SK-N-SH treated with all-trans-retinoic acid at 6 μM for 48 hours (cell line): Measurements from ENCODE around the gene DTNA.

Experiments
- ARNTL ChIP-seq: fragments of 450-650 bp; formaldehyde crosslinking; IDR thresholded peaks from 2 replicates; pipeline ENCODE4 v1.5.0; 2020; ENCODE audit warnings: low read depth, mild to moderate bottlenecking, moderate library complexity, borderline replicate concordance
- CSDC2 ChIP-seq: fragments of 250-450 bp; sonication (Bioruptor Pico); IDR thresholded peaks from 2 replicates; pipeline ENCODE4 v1.5.0; 2020; ENCODE audit warnings: mild to moderate bottlenecking, moderate library complexity
- ISL1 ChIP-seq: fragments of 250-450 bp; sonication (Bioruptor Pico); IDR thresholded peaks from 2 replicates; pipeline ENCODE4 v2.1.2; 2022; ENCODE audit warnings: mild to moderate bottlenecking, moderate library complexity
- OSR1 ChIP-seq: fragments of 250-450 bp; sonication (Bioruptor Pico); IDR thresholded peaks from 2 replicates; pipeline ENCODE4 v1.8.0; 2022; ENCODE audit warnings: moderate library complexity, mild to moderate bottlenecking, inconsistent platforms
- PPARA ChIP-seq: fragments of 250-450 bp; sonication (Bioruptor Pico); IDR thresholded peaks from 2 replicates; pipeline ENCODE4 v1.5.0; 2020; ENCODE audit warnings: mild to moderate bottlenecking, borderline replicate concordance
- RARB ChIP-seq: fragments of 250-450 bp; sonication (Bioruptor Pico); IDR thresholded peaks from 2 replicates; pipeline ENCODE4 v1.8.0; 2021; ENCODE audit warnings: mild to moderate bottlenecking, moderate library complexity
- ZC3H10 ChIP-seq: fragments of 250-450 bp; sonication (Bioruptor Pico); IDR thresholded peaks from 2 replicates; pipeline ENCODE4 v1.5.1; 2021; ENCODE audit warnings: mild to moderate bottlenecking, moderate library complexity
- ZFP3 ChIP-seq: fragments of 250-450 bp; sonication (Bioruptor Pico); IDR thresholded peaks from 2 replicates; pipeline ENCODE4 v1.5.0; 2020; ENCODE audit warnings: mild to moderate bottlenecking, moderate library complexity
- ZNF70 ChIP-seq: fragments of 450-650 bp; formaldehyde crosslinking; IDR thresholded peaks from 2 replicates; pipeline ENCODE4 v1.5.0; 2020; ENCODE audit warnings: mild to moderate bottlenecking, moderate library complexity
- ZNF8 ChIP-seq: fragments of 450-650 bp; formaldehyde crosslinking; IDR thresholded peaks from 2 replicates; pipeline ENCODE4 v1.5.0; 2020; ENCODE audit warnings: mild to moderate bottlenecking, moderate library complexity
- TF ChIP-seq, protein P1 (sequence below): fragments of 250-450 bp; sonication (Bioruptor Pico); IDR thresholded peaks from 2 replicates; pipeline ENCODE4 v1.8.0; 2020; ENCODE audit warnings: mild to moderate bottlenecking, moderate library complexity, borderline replicate concordance
- TF ChIP-seq, protein P2 (sequence below): fragments of 250-450 bp; sonication (Bioruptor Pico); IDR thresholded peaks from 2 replicates; pipeline ENCODE4 v1.5.0; 2020; ENCODE audit warnings: mild to moderate bottlenecking, moderate library complexity
- TF ChIP-seq, protein P3 (sequence below): fragments of 250-450 bp; sonication (Bioruptor Pico); IDR thresholded peaks from 2 replicates; pipeline ENCODE4 v1.8.0; 2021; ENCODE audit warnings: low read depth, mild to moderate bottlenecking, moderate library complexity, borderline replicate concordance

DNA sequence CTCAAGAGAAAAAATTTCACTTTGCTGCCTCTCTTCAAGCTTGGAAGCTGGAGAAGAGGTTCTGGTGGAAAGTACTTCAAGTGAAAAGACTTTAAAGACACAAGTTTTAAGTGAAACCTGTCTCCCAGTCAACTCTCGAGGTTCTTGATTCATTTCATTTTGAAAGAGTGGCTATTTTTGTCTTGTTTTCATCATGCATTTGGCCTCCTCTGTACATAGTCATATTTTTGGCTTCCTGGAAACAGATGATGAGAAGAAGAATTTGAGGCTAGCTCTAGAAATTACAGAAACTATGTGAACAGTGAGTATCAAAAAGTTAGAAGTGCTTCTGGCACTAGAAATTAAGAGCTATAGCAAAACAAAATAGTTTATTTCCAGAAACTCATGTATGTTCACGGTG is 124.8 kb downstream of the DTNA start:
- no peak for TF ChIP-seq ZC3H10 (CRISPR knock-in tag)
- TF ChIP-seq OSR1 (CRISPR knock-in tag) = no peak
- TF ChIP-seq CSDC2 = no peak
- no peak for TF ChIP-seq ZFP3 (CRISPR knock-in tag)
- TF ChIP-seq, protein P1, sequence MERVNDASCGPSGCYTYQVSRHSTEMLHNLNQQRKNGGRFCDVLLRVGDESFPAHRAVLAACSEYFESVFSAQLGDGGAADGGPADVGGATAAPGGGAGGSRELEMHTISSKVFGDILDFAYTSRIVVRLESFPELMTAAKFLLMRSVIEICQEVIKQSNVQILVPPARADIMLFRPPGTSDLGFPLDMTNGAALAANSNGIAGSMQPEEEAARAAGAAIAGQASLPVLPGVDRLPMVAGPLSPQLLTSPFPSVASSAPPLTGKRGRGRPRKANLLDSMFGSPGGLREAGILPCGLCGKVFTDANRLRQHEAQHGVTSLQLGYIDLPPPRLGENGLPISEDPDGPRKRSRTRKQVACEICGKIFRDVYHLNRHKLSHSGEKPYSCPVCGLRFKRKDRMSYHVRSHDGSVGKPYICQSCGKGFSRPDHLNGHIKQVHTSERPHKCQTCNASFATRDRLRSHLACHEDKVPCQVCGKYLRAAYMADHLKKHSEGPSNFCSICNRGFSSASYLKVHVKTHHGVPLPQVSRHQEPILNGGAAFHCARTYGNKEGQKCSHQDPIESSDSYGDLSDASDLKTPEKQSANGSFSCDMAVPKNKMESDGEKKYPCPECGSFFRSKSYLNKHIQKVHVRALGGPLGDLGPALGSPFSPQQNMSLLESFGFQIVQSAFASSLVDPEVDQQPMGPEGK (CRISPR knock-in tag) = no peak
- TF ChIP-seq ZNF70 (CRISPR knock-in tag) = no peak
- TF ChIP-seq ZNF8 (CRISPR knock-in tag) = no peak
- TF ChIP-seq PPARA (CRISPR knock-in tag) = no peak
- TF ChIP-seq ARNTL (CRISPR knock-in tag) = no peak
- TF ChIP-seq, protein P2, sequence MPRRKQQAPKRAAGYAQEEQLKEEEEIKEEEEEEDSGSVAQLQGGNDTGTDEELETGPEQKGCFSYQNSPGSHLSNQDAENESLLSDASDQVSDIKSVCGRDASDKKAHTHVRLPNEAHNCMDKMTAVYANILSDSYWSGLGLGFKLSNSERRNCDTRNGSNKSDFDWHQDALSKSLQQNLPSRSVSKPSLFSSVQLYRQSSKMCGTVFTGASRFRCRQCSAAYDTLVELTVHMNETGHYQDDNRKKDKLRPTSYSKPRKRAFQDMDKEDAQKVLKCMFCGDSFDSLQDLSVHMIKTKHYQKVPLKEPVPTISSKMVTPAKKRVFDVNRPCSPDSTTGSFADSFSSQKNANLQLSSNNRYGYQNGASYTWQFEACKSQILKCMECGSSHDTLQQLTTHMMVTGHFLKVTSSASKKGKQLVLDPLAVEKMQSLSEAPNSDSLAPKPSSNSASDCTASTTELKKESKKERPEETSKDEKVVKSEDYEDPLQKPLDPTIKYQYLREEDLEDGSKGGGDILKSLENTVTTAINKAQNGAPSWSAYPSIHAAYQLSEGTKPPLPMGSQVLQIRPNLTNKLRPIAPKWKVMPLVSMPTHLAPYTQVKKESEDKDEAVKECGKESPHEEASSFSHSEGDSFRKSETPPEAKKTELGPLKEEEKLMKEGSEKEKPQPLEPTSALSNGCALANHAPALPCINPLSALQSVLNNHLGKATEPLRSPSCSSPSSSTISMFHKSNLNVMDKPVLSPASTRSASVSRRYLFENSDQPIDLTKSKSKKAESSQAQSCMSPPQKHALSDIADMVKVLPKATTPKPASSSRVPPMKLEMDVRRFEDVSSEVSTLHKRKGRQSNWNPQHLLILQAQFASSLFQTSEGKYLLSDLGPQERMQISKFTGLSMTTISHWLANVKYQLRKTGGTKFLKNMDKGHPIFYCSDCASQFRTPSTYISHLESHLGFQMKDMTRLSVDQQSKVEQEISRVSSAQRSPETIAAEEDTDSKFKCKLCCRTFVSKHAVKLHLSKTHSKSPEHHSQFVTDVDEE = no peak
- no peak for TF ChIP-seq RARB (CRISPR knock-in tag)
- no peak for TF ChIP-seq ISL1 (CRISPR knock-in tag)
- TF ChIP-seq, protein P3, sequence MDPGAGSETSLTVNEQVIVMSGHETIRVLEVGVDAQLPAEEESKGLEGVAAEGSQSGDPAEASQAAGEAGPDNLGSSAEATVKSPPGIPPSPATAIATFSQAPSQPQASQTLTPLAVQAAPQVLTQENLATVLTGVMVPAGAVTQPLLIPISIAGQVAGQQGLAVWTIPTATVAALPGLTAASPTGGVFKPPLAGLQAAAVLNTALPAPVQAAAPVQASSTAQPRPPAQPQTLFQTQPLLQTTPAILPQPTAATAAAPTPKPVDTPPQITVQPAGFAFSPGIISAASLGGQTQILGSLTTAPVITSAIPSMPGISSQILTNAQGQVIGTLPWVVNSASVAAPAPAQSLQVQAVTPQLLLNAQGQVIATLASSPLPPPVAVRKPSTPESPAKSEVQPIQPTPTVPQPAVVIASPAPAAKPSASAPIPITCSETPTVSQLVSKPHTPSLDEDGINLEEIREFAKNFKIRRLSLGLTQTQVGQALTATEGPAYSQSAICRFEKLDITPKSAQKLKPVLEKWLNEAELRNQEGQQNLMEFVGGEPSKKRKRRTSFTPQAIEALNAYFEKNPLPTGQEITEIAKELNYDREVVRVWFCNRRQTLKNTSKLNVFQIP (CRISPR knock-in tag) = no peak
